KOPT-K1 (cell line): ENCODE measurements around the gene PRR19.

Source experiments
- H3K27ac ChIP-seq: fragments of 200-600 bp; sonication (generic); 2 replicates; pipeline ENCODE4 v1.5.1; 2016; ENCODE audit warnings: antibody characterized with exemption, mild to moderate bottlenecking, low read depth, low read length; ENCODE audit not compliant: poor library complexity, severe bottlenecking
- H3K36me3 ChIP-seq: fragments of 200-600 bp; sonication (generic); 2 replicates; pipeline ENCODE4 v1.5.1; 2017; ENCODE audit warnings: antibody characterized with exemption, mild to moderate bottlenecking, low read length, moderate library complexity; ENCODE audit not compliant: insufficient read depth
- H3K9me3 ChIP-seq: fragments of 200-600 bp; sonication (generic); 2 replicates; pipeline ENCODE4 v1.5.1; 2017; ENCODE audit warnings: antibody characterized with exemption, low read length, mild to moderate bottlenecking; ENCODE audit not compliant: insufficient read depth, poor library complexity, severe bottlenecking

PRR19 gene

DNA sequence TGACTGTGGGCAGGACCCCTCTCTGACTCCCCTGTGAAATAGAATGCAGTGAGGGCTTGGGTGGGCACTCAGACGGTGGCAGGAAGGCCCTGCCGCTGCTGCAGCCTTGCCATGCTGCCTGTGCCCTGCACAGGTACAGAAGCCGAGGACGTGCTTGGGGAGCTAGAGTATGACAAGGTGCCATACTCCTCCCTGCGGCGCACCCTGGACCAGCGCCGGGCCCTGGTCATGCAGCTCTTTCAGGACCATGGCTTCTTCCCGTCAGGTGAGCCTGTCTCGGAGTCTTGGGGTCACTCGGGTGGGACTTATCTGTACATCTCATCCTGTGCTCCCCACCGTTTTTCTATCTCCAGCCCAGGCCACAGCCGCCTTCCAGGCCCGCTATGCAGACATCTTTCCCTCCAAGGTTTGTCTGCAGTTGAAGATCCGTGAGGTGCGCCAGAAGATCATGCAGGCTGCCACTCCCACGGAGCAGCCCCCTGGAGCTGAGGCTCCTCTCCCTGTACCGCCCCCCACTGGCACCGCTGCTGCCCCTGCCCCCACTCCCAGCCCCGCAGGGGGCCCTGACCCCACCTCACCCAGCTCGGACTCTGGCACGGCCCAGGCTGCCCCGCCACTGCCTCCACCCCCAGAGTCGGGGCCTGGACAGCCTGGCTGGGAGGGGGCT is 7.3 kb upstream of the PRR19 start:
- Histone ChIP-seq H3K9me3 (no peaks in the 10 kb centered on the region), H3K36me3 (peaks cover 85% of the 10 kb centered on the region), H3K27ac (no peak overlapping the region)

GRCh38 chr19:42295342-42295741 is 6.6 kb upstream of the PRR19 start:
- Histone ChIP-seq H3K27ac (no peak overlapping the region), H3K36me3 (peaks cover 84% of the 10 kb centered on the region), H3K9me3 (no peaks in the 10 kb centered on the region)

DNA sequence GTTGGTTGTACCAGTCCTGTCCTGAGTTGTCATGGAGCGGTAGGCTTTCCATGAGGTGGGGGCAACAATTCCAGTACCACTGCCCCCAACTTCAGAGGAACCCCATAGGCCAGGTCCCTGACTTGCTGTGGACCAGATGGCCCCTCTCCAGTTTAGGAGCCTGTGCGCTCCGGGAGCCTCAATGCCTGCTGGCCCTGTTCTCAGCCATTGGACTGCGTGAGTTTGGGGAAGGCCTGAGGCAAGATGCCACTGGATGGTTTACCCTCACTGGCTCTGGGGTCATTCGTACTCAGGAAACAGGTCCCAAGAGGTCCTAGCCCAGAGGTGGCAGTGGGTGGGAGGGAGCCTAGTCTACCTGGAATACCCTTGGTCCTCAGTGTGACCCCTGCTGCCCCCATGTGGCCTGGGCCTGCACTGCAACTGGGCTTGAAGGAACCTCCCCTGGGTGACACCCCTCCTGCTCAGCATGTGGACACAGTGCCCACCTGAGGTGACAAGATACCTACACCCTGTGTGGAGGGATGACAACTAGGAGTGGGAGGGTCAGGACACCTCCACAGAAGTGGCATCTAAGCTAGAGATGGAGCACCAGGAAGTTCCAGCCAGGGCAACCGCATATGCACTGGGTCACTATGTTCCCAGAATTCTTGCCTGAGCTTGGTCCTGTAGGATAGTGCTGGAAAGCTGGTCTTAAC is 6.0 kb upstream of the PRR19 start:
- no peak overlapping the region for H3K27ac ChIP-seq
- H3K9me3 ChIP-seq: no peaks in the 10 kb centered on the region
- peaks cover 78% of the 10 kb centered on the region for H3K36me3 ChIP-seq

- H3K27ac ChIP-seq: no peak overlapping the region
- H3K36me3 ChIP-seq: peaks cover 67% of the 10 kb centered on the region
- H3K9me3 ChIP-seq: no peaks in the 10 kb centered on the region
Measured at GRCh38 chr19:42297039-42297438, 4.9 kb upstream of the PRR19 start.

DNA sequence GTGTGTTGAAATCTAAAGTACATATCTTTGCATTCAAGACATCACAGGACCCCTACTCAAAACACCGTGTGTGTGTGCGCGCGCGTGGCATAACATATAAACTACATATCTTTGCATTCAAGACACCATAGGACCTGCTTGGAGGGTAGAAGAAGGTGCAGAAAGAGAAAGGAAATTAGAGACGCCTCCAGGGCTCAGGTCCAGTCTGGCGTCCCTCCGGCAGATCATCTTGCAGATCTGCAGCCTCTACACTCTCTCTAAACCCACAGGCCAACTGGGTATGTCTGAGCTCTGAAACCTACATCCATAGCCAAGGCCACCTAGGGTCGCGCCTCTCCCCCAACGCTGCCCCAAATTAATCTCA is 1.2 kb downstream of the PRR19 start:
- Histone ChIP-seq H3K27ac (peak overlapping the region; percentile 78), H3K9me3 (no peaks in the 10 kb centered on the region), H3K36me3 (peaks cover 14% of the 10 kb centered on the region)

GRCh38 chr19:42303876-42304275 is 1.9 kb downstream of the PRR19 start:
- Histone ChIP-seq H3K27ac (no peak overlapping the region), H3K9me3 (no peaks in the 10 kb centered on the region), H3K36me3 (peaks cover 9% of the 10 kb centered on the region)

DNA sequence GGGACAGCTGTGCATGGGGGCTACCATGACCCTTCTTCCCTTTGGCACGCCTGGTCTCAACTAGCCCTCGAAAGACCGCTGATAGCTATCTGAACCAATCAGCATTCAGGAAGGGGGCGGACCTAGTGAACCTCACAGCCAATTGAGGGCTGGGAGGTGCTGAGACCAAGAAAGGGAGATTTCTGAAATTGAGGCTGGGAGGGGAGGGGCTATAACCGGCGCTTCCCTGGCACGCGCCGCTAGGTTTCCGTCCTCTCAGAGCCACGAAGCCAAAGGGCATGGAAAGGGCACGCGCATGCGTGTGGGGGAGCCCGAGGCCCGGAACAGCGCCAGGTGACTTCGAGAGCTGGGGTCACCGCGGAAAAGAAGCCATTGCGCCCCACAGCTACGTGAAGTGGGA is 4.7 kb downstream of the PRR19 start:
- H3K27ac ChIP-seq: no peak overlapping the region
- no peaks in the 10 kb centered on the region for H3K36me3 ChIP-seq
- H3K9me3 ChIP-seq: no peaks in the 10 kb centered on the region

GRCh38 chr19:42309686-42310085 is 7.8 kb downstream of the PRR19 start:
- Histone ChIP-seq H3K9me3 (no peaks in the 10 kb centered on the region), H3K27ac (no peak overlapping the region), H3K36me3 (no peaks in the 10 kb centered on the region)

DNA sequence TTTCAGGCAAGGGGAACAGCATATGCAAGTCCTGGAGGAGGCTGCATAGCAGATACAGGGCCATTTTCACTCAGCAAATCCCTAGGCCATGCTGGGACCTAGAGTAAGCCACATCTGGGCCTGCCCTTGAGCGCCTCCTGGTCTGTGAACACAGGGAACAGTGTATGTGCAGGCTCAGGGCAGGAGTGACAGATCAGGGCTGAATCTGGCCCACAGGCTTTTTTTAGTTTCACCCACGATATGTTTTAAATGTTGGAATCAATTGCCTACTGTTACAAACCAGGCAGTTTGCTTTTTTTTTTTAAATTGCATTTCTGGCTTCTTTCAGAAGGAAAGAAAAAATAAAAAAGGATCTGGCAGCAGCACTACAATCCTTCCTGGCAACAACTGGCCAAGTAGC is 9.7 kb downstream of the PRR19 start:
- Histone ChIP-seq H3K9me3 (no peaks in the 10 kb centered on the region), H3K36me3 (no peaks in the 10 kb centered on the region), H3K27ac (no peak overlapping the region)

GRCh38 chr19:42312370-42312769 is 10.4 kb downstream of the PRR19 start:
- Histone ChIP-seq H3K9me3 (no peaks in the 10 kb centered on the region), H3K27ac (no peak overlapping the region), H3K36me3 (no peaks in the 10 kb centered on the region)

DNA sequence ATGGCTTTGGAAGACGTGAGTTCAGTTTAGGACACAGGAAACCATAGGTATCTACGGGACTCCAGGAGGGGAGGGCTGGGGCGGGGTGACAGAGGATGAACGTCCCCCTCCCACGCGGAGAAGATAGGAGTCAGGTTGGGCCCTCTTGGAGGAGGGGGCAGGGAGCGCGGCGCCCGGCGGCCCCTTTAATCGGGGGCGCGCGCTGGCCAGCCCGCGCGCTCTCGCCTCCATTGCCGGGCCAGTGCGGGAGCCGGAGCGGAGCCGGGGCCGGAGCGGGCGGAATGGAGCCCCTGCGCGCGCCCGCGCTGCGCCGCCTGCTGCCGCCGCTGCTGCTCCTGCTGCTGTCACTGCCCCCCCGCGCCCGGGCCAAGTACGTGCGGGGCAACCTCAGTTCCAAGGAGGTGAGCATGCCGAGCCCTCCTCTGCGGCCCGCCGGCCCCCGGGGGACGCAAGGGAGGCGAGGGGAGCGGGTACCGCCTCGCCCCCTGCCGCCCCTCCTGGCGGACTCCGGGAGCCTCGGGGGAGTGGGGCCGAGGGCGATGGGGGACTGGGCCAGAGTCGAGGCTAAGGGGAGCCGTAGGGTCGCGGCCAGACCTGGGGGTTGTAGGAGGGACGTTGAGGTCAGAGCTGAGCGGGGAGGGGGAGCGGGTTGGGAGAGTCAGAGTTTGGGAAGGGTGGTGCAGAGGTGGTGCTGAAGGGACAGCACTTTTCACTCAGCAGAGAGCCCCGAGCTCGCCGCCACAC is 11.3 kb downstream of the PRR19 start, which contains the start of gene TMEM145:
Gene TMEM145, plus strand, starts transcription at position 214 of the 744 bp plus-strand sequence. Its CDS starts 68 bp downstream, at position 282.
- no peaks in the 10 kb centered on the region for H3K9me3 ChIP-seq
- no peaks in the 10 kb centered on the region for H3K36me3 ChIP-seq
- H3K27ac ChIP-seq: no peak within 1 kb of the TSS

- H3K36me3 ChIP-seq: no peaks in the 10 kb centered on the region
- H3K9me3 ChIP-seq: no peaks in the 10 kb centered on the region
- H3K27ac ChIP-seq: no peak overlapping the region
Measured at GRCh38 chr19:42313840-42314755, 12.2 kb downstream of the PRR19 start.

GRCh38 chr19:42315024-42315423 is 13.1 kb downstream of the PRR19 start:
- H3K27ac ChIP-seq: no peak overlapping the region
- H3K36me3 ChIP-seq: no peaks in the 10 kb centered on the region
- no peaks in the 10 kb centered on the region for H3K9me3 ChIP-seq

DNA sequence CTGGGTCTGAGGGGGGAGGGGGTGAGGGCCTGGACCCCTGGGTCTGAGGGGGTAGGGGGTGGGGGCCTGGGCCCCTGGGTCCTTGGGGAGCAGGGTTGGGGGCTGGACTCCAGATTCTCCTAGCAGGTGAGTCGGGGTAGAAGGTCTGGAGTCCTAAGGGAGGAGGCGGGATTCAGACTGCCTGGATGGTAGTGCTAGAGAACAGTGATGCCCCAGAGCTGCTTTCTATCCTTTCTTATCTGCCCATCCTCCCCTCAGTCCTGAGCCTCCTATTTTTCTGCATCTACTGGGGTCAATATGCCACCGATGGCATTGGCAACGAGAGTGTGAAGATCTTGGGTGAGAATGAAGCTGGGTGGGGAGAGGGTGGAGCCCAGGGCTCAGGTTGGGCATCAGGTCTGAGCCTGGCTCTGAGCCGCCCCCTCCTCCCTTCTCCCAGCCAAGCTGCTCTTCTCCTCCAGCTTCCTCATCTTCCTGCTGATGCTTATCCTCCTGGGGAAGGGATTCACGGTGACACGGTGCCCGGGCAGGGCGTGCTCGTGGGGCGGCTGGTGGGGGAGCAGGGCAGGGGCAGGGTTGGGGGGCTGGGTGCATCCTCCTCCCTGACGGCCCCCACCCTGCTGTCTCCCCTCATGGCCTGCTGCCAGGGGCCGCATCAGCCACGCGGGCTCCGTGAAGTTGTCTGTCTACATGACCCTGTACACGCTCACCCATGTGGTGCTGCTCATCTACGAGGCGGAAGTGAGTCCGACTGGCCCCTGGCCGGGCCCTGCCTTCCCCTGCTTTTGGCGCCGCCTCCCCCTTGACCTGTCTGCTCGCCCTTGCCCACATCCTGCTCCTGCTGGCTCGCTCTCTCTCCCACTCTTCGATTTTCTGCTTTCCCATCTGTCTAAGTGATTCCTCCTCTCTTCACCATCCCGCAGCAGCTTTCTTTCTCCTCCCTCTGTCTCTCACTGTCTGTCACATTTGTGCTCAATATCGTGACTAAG is 14.6 kb downstream of the PRR19 start:
- no peak overlapping the region for H3K27ac ChIP-seq
- H3K9me3 ChIP-seq: no peaks in the 10 kb centered on the region
- no peaks in the 10 kb centered on the region for H3K36me3 ChIP-seq
